HFF-Myc (cell line): ENCODE results near the gene CLHC1.
"Not testable (repeated sequence)": the region's sequence is repeated elsewhere in the genome, so short reads cannot be mapped to it uniquely, and the experiment has no call there.

Experiments used
- DNase-seq: peaks from one replicate; pipeline ENCODE4 v3.0.0-alpha.2; 2011; ENCODE audit warnings: low read depth; ENCODE audit errors: extremely low read depth
- H3K4me3 ChIP-seq: replicated peaks from 2 replicates; pipeline ENCODE4 v1.5.1; 2011; ENCODE audit warnings: low read depth, mild to moderate bottlenecking, control low read depth, low read length
- TF ChIP-seq, protein P1 (sequence below): IDR thresholded peaks from 2 replicates; pipeline ENCODE4 v1.5.1; 2012; ENCODE audit warnings: mild to moderate bottlenecking, low read depth, low read length, control low read depth; ENCODE audit errors: missing control alignments

CLHC1 gene

DNA sequence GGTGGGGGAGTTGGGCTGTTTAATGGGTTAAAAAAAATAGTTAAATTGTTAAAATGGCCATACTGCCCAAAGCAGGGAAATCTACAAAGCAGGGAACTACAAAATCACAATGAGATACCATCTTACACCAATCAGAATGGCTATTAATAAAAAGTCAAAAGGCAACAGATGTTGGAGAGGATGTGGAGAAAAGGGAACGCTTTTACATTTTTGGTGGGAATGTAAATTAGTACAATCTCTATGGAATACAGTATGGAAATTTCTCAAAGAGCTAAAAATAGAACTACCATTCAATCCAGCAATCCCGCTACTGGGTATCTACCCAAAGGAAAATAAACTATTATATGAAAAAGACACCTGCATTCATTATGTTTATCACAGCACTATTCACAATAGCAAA lies 27.1 kb downstream of the CLHC1 start:
- no peak overlapping the region for H3K4me3 ChIP-seq
- TF ChIP-seq, protein P1, sequence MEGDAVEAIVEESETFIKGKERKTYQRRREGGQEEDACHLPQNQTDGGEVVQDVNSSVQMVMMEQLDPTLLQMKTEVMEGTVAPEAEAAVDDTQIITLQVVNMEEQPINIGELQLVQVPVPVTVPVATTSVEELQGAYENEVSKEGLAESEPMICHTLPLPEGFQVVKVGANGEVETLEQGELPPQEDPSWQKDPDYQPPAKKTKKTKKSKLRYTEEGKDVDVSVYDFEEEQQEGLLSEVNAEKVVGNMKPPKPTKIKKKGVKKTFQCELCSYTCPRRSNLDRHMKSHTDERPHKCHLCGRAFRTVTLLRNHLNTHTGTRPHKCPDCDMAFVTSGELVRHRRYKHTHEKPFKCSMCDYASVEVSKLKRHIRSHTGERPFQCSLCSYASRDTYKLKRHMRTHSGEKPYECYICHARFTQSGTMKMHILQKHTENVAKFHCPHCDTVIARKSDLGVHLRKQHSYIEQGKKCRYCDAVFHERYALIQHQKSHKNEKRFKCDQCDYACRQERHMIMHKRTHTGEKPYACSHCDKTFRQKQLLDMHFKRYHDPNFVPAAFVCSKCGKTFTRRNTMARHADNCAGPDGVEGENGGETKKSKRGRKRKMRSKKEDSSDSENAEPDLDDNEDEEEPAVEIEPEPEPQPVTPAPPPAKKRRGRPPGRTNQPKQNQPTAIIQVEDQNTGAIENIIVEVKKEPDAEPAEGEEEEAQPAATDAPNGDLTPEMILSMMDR: no peak
- DNase-seq: no peak

DNA sequence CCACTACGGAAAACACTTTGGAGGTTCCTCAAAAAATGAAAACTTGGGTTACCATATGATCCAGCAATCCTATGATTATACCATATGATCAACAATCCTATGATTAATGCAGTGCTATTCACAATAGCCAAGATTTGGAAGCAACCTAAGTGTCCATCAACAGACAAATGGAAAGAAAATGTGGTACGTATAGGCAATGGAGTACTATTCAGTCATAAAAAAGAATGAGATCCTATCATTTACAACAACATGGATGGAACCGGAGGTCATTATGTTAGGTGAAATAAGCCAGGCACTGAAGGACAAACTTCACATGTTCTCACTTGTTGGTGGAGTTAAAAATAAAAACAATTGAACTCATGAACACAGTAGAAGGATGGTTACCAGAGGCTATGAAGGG lies 27.6 kb downstream of the CLHC1 start:
- DNase-seq: no peak
- TF ChIP-seq, protein P1: no peak
- no peak overlapping the region for H3K4me3 ChIP-seq

DNA sequence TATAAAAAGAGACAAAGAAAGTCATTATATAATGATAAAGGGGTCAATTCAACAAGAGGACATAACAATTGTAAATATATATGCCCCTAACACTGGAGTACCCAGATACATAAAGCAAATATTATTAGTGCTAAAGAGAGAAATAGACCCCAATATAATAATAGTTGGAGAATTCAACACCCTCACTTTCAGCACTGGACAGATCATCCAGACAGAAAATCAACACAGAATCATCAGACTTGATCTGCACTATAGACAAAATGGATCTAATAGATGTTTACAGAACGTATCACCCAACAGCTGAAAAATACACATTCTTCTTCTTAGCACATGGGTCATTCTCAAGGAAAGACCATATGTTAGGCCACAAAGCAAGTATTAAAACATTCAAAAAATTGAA lies 31.7 kb downstream of the CLHC1 start:
- no peak for DNase-seq
- H3K4me3 ChIP-seq: no peak overlapping the region

DNA sequence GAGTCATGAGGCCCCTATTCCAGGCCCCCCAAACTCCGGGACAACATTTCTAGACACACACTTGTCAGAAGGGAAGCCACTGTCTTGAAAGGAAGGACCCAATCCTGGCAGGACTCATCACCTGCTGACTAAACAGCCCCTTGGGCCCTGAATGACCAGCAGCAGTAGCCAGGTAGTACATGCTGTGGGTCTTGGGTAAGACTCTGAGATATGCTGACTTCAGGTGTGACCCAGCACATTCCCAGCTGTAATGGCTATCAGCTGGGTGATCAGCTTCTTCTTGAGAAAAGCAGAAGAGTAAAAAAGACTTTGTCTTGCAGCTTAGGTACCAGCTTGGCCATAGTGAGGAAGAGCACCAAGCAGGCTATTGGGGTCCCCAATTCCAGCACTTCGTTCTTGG lies 35.6 kb downstream of the CLHC1 start:
- DNase-seq: no peak
- TF ChIP-seq, protein P1: no peak
- H3K4me3 ChIP-seq: no peak overlapping the region

More for the DNA sequence above, 31.7 kb downstream of the CLHC1 start:
- TF ChIP-seq, protein P1: no peak

DNA sequence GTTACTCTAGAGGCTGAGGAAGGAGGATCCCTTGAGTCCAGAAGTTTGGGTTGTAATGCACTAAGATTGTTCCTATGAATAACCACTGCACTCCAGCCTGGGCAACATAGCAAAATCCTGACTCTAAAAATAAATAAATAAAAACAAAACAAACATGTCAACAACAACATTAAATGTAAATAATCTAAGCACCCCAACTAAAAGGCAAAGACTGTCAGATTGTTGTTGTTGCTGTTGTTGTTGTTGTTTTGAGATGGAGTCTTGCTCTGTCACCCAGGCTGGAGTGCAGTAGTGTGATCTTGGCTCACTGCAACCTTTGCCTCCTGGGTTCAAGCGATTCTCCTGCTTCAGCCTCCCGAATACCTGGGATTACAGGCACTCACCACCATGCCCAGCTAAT lies 40.2 kb downstream of the CLHC1 start:
- H3K4me3 ChIP-seq, DNase-seq: not testable (repeated sequence)

DNA sequence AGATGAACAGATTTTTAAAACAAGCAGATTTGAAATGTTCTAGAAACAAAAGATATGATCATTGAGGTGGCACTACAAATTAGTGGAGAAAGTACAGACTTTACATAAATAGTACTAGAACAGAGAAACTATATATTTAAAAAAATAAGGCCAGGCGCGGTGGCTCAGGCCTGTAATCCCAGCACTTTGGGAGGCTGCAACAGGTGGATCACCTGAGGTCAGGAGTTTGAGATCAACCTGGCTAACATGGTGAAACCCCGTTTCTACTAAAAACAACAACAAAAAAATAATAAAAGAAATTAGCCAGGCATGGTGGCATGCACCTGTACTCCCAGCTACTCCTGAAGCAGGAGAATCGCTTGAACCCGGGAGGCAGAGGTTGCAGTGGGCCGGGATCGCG lies 45.3 kb downstream of the CLHC1 start:
- DNase-seq, H3K4me3 ChIP-seq: not testable (repeated sequence)

DNA sequence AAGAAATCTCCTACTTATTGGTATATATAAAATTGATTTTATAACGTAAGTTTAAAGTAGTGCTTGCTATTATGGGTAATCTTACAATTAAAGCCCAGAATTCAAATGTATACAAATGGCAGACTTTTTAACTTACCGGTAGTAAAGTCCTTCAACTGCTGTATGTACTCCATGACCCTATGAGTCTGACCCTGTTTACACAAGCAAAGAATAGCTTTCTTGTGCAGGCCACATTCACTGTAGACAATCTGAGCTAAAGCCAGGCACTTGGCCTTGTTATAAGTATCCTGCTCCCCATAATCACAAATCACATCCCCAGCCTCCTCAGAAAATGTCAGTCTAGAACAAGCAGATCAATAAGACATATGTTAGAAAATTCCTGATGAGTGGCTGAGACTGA lies 51.7 kb downstream of the CLHC1 start:
- TF ChIP-seq, protein P1: no peak
- H3K4me3 ChIP-seq: no peak overlapping the region
- no peak for DNase-seq

DNA sequence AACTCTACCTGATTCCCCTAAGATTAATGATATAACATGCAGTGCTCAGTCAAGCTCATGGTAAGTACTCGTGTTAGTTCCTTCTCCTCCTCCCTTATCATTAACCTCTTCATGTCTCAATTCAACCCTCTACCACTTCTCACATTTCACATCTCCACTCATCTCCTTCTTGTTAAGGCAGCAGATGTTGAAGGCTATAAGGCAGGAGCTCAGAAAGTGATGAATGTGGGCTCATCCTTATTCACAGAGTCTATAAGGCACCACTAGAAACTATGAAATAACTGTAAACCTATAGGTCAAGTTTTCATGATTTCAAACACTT lies 56.0 kb downstream of the CLHC1 start:
- no peak overlapping the region for H3K4me3 ChIP-seq
- TF ChIP-seq, protein P1: no peak
- no peak for DNase-seq
